Measurements from ENCODE around the gene CACNA1E.

Gene CACNA1E

GRCh38 chr1:181637998-181638397, 154.7 kb downstream of the CACNA1E start:
- no peak for DNase-seq (ENCODE audit: low read depth)

DNA sequence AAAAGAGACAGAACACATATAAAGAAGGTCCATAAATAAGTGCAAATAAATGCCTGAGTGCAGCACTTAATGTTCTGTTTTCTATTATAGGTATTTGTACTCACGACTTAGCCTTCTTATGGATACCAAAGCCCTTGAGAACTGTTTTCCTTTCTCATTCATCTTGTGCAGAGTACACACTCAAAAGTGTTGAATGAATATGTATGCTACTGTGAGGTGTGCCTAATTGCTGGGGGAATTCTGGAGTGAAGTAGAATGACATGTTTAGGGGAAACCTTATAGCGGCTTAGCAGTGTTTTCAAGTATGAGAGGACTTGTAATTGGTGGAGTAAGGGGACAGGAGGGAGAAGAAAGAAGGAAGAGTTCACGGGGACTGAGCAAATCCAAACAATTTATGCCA, 157.6 kb downstream of the CACNA1E start:
- no peak for DNase-seq (ENCODE audit: low read depth)

GRCh38 chr1:181643631-181644030, 160.3 kb downstream of the CACNA1E start:
- no peak for DNase-seq (ENCODE audit: low read depth)

DNA sequence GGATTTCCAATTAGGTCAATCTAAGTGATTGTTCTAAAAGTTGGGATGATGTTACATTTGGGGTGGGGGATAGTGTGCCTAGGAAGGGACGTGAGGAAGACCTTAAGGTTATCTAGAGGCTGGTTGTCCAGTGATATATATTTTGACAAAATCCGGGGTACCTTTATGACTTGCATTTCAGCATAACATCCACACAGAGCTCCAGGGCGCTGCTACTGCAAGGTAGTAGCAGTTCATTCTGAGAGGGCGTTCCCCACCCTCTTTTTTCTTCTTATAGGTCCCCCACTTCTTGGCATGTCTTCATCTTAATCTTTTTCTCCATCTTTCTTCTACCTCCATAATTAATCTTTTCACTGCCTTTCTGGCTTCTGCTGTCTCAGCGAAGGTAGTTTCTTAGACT, 161.9 kb downstream of the CACNA1E start:
- DNase-seq (ENCODE audit: low read depth): no peak

DNA sequence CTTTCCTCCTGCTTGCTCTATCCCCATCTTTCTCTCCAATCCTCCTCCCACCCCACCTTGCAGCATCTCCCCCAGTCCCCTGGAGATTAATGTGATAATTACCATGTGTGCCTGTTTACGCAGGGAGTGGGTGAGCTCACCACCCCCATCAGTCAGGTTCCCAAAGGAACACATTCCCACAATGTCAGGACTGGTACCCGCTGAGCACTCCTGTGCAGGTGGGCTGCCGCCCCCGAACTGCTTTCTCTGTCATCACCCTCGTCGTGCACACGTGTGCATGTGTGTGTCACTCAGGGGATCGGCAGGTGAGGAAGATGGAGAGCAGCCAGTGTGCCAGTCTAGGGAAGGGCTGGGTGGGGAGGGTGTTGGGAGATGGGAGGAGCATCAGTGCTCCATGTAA, 163.4 kb downstream of the CACNA1E start:
- DNase-seq (ENCODE audit: low read depth): no peak

- DNase-seq (ENCODE audit: low read depth): no peak
Measured at GRCh38 chr1:181647314-181648035, 164.2 kb downstream of the CACNA1E start.

DNA sequence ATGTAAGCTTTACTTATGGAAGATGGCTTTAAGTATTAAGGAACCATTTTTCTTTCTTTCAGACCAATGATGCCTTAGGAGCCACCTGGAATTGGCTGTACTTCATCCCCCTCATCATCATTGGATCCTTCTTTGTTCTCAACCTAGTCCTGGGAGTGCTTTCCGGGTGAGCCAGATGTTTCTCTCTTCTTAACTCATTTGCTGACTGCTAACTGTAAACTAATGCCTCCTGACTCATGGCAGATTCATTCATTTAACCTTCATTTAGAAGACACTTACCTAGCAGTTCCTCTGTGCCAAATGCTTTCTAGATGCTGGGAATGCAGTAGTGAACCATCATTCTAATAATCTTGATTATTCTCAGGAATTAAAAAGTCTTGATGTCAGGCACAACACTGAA, 168.0 kb downstream of the CACNA1E start:
- no peak for DNase-seq (ENCODE audit: low read depth)

GRCh38 chr1:181655756-181656155, 172.4 kb downstream of the CACNA1E start:
- DNase-seq (ENCODE audit: low read depth): no peak

GRCh38 chr1:181656491-181656890, 173.2 kb downstream of the CACNA1E start:
- DNase-seq (ENCODE audit: low read depth): no peak

DNA sequence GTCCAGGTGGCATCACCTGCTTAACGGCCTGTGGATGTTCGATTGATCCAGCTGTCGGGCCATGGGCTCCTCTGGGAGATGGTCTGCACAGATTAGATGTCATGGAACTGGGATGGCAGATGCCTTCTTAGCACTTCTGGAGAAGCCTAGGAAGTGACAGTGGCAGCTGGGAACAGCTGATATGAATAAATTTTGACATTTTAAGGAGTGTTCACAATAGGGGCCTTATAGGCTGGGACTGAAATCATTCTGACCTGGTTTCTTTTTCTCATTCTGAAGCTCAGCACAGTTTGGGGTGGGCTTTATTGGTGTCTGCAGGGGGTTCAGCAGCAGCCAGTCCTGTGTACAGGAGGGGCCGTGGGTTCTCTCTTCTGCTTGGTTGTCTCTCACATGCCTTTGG, 175.3 kb downstream of the CACNA1E start:
- no peak for DNase-seq (ENCODE audit: low read depth)

- DNase-seq (ENCODE audit: low read depth): no peak
Measured at GRCh38 chr1:181659321-181659957, 176.1 kb downstream of the CACNA1E start.

DNA sequence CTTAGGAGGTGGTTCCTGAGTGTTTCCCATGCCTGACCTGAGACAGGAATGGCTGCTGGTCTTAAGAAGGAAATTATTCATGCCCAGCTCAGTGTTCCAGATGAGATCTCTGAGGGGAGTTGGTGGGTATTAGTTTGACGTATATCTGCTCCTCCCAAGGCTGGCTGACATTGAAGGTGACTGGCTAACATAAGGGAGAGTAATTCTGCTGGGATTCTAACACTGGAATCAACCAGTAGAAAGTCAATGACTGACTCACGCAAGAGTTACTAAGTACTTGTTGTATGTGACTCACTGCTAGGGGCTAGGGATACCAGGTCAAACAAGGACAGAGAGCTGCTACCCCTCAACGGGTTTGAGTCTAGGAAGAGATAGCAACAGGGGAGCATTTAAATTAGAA, 177.3 kb downstream of the CACNA1E start:
- DNase-seq (ENCODE audit: low read depth): no peak

- DNase-seq (ENCODE audit: low read depth): no peak
Measured at GRCh38 chr1:181661569-181661968, 178.3 kb downstream of the CACNA1E start.

GRCh38 chr1:181662606-181663005, 179.3 kb downstream of the CACNA1E start:
- DNase-seq (ENCODE audit: low read depth): no peak

DNA sequence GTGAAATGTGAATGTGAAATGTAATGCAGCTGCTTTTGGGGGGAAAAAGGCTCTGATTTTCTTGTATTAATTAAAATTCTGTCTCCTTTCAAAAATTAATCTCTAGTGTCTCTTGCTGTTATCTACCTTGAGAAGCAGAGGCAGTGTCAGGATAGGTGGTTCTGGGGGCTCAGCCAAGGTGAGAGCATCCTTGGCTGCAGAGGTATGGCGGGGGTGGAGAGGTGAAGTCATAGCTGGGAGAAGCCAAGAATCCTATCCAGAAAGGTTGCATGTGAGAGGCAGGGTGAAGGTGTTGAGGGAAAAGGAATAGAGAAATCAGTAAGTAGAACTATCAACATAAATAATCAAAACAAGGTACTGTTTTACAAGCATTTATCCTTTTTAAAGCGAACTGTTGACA, 181.2 kb downstream of the CACNA1E start:
- no peak for DNase-seq (ENCODE audit: low read depth)

GRCh38 chr1:181669246-181669645, 185.9 kb downstream of the CACNA1E start:
- no peak for DNase-seq (ENCODE audit: low read depth)

- DNase-seq (ENCODE audit: low read depth): no peak
Measured at GRCh38 chr1:181674617-181675016, 191.3 kb downstream of the CACNA1E start.

GRCh38 chr1:181675091-181675917, 192.0 kb downstream of the CACNA1E start:
- DNase-seq (ENCODE audit: low read depth): no peak

- no peak for DNase-seq (ENCODE audit: low read depth)
Measured at GRCh38 chr1:181675918-181676190, 192.5 kb downstream of the CACNA1E start.

DNA sequence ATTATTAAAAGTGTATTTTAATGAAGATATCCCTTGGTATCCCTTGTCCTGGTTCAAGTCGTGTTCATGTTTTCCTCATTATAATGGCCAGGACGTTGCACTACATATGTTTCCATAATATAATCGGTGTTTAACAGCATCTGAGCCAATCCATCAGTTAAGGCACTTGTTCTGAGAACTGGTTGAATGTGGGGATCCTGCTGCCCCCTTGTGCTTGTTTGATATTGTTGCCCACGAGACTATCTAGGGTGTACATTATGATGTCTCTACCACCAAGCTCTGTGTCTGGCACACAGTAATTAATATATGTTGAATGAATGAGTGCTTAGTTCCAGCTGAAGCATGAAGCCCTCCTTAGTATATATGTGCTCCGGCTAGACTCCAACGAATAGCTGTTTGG, 193.0 kb downstream of the CACNA1E start:
- no peak for DNase-seq (ENCODE audit: low read depth)

GRCh38 chr1:181680332-181680731, 197.0 kb downstream of the CACNA1E start:
- no peak for DNase-seq (ENCODE audit: low read depth)

- no peak for DNase-seq (ENCODE audit: low read depth)
Measured at GRCh38 chr1:181680871-181681270, 197.6 kb downstream of the CACNA1E start.

DNA sequence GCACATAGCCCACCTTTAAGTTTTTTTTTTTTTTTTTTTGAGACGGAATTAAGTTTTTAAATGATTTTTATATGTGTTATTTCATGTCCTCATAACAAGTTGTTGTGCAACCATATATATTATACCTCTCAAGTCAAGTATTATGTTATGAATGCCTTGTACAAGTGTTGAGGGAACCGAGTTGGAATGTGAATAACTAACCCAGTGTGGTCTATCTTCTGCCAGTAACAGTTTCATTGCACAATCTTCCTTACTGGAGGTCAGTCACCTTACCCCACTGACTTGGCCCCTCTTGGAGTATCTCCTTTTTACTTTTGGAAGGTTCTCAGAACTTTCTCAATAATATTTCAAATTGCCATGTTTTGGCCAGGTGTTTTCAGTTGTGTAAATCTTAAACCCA, 201.9 kb downstream of the CACNA1E start:
- DNase-seq (ENCODE audit: low read depth): no peak
